ENCODE measurements around the gene GAB2.

GAB2 gene

DNA sequence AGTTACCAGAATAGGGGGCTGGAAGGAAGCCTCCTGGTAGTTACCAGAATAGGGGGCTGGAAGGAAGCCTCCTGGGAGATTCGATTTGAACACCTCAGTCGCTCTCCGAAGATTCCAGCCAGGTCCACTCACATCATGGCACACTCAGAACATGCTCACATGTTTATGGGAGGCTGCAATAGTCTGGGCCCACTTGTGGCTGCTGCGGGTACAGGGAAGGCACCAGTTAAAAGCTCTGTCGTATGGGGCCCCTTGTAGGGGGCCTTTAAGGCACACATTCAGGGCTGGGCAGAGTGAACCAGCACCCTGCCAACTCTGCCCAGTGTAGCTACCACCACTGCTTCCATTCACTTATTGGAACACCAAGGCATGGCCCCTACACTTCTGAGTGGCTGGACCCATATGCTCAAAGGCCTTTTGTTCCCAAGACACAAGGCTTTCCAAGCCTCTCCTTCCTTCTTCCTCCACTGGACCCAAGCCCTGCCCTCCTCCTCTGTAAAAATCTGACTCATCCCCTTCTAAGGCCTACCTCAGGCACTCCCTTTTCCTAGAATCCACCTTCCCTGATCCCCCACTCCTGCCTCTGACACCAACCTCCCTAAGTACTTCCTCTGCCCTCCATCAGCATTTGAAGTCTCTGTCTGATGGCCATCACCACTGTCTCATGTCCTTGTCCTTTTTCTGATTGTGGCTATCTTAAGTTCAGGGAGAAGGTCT is 200.9 kb downstream of the GAB2 start:
- no peak for DNase-seq (ENCODE audit: extremely low spot score, insufficient read length, low read depth)
- no peak for FAIRE-seq

- DNase-seq (ENCODE audit: extremely low spot score, insufficient read length, low read depth) (no peak), FAIRE-seq (no peak)
These were observed 201.6 kb downstream of the GAB2 start for GRCh38 chr11:78216021-78216420.

DNA sequence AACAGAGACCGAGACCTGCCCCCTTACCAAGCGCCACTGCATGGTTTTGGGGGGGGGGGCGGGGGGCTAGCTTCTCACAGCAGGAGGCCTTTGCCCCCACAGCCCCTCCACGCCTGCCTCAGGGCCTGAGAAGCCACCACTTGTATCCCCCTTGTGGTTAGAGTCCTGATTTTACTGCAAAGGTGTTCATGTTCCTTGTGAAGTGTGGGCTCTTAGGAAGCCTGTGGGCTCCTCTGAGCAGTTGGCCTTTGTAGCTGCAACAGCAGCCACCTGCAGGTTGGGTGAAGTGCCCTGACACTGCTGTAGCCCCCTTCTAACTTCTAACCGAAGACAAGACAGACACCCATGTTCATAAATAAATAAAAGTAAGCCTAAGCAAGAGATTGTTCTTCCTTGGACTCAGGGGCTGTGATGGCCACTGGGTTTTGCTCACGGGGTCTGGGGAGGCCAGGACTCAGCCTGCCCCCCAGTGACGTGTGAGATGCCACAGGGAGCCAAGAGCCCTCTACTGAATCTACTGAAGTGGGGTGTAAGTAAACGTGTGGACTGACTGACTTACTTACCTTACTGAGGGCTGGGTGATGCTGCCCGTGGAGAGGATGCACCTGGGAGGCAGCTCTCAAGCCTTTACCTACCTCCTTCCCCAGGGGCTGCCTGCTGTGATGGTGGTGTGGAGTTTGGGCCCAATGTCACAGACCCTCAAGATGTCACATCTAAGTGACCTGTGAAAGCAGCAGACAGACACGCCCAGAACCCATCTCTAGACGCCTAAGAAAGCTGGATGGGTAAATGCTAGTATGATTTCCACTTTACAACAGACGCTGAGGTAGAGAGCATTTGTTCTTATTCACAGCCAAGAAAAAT is 203.1 kb downstream of the GAB2 start:
- FAIRE-seq (no peak), DNase-seq (ENCODE audit: extremely low spot score, insufficient read length, low read depth) (no peak)

DNA sequence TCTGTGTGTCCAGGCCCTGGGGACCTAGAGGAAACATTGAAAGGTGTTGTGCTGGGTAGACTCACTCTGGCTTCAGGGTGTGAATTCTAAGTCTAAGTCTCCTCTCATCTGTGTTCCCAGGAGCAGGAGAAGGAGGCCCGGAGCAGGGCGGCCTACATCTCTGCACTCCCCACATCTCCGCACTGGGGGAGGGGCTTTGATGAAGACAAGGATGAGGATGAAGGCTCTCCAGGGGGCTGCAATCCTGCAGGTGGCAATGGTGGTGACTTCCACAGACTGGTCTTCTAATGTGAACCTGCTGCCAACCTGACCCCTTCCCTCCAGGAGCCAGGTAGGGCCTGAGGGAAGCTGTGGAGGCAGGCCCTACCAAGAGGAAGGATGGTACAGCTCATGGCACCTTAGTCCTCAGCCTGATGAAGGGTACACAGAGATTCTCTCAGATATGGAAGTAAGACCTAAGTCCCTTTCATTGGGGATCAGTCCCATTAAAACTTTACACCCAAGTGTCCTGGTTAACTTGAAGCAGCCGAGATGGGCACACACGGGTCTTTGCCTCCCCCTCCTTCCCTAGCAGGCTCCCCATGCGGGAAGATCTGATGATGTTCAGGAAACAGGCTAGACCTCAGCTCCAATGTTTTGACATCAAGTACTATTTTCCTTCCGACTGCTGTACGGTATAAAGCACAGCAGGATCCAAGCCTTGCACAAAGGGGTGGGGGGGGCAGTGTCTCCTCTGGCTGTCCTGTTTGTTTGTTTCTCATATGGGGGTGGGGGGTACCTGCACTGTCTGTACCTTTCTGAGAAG is 203.9 kb downstream of the GAB2 start:
- DNase-seq (ENCODE audit: extremely low spot score, insufficient read length, low read depth): no peak
- no peak for FAIRE-seq

- no peak for DNase-seq (ENCODE audit: extremely low spot score, insufficient read length, low read depth)
- no peak for FAIRE-seq
These were observed 204.8 kb downstream of the GAB2 start for GRCh38 chr11:78212586-78213371.

DNA sequence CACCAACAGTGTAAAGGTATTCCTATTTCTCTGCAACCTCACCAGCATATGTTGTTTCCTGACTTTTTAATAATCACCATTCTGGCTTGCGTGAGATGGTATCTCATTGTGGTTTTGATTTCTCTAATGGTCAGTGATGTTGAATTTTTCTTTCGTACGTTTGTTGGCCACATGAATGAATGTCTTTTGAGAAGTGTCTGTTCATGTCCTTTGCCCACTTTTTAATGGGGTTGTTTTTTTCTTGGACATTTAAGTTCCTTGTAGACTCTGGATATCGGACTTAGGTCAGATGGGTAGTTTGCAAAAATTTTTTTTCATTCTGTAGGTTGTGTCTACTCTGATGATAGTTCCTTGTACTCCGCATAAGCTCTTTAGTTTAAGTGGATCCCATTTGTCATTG is 206.1 kb downstream of the GAB2 start:
- DNase-seq (ENCODE audit: extremely low spot score, insufficient read length, low read depth) (no peak), FAIRE-seq (no peak)

GRCh38 chr11:78210000-78210608 is 207.5 kb downstream of the GAB2 start:
- no peak for DNase-seq (ENCODE audit: extremely low spot score, insufficient read length, low read depth)
- no peak for FAIRE-seq

- DNase-seq (ENCODE audit: extremely low spot score, insufficient read length, low read depth) (no peak), FAIRE-seq (no peak)
These were observed 208.1 kb downstream of the GAB2 start for GRCh38 chr11:78209478-78209877.

DNA sequence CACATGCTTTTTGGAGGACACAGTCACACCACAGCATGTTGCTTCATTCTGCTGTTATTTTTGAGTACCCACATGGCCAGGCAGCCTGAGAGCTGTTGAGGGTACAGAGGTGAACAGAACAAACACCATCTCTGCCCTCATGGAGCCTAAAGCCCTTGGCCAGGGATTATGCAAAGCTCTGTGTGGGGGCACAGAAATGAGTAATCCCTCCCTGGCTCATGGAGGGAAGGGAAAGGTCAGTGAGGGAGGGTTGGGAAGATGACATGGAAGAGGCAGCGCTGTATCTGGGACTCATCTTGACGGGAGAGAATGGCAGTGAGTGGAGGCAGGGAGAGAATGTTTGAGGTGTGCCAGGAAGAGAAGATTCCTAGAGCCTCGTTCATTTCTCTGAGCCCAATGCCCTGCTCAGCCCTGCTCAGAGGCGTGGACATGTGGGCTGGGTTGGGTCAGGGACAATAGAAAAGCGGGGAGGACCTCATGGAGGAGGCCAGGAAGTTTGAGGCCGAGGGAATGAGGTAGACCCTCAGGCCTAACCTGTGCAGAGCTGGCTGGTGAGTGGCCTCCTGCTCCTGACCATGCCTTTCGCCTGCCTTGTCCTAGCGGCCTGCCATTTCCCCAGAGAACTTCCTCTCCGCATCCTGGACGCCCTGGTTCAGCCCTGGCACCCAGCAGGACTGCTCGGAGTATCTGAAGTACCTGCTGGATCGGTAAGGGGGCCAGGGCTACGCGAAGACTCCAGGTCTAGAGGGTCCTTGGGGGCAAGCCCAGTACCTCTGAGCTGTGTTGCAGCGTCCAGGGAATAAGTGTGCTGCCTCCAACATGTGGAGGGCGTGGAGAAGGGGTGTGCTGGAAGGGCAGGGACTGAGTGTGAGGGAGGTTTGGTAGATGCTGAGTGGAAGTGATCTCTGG is 209.1 kb downstream of the GAB2 start:
- DNase-seq (ENCODE audit: extremely low spot score, insufficient read length, low read depth) (no peak), FAIRE-seq (no peak)

DNA sequence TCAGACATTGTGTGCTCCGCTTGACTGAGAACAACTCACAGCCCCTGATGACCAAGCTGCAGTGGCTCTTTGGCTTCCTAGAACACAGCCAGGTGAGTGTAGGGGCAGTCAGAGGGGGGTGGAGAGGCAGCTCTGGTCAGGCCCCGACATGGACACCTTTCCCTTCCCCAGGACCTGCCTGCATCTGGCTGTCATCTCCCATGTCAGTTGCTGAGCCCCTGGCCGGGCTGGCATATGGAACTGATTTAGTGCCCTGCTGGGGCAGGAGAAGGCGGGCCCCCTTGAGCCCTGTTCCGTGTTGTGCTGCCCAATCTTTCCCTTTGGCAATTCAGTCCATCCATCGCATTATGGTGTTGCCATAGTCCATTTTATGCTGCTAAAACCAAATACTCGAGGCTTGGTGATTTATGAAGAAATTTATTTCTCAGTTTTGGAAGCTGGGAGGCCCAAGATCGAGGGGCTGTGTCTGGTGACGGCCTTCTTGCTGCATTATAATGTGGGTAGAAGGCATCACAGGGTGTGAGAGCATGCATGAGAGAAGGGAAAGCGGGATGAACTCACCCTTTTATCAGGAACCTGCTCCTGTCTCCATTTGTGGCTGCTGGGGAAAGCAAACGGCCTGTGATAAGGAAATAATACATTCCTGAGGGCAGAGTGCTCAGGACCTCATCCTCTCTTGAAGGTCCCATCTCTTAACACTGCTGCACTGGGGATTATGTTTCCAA is 209.9 kb downstream of the GAB2 start:
- FAIRE-seq: no peak

DNA sequence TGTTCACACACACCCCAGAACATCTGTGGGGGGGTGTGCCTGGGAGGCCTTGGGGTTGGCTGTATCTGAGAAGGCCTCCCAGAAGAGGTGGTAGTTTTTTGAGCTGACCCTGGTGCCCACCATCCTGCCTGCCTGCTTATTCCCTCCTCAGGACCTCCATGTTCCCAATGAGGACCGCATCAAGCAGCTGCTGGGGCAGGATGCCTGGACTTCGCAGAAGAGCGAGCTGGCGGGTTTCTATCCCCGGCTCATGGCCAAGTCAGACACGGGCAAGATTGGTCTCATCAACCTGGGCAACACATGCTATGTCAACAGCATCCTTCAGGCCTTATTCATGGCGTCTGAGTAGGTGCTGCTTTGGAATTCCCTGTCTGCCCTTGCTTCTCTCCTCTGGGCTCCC is 211.9 kb downstream of the GAB2 start:
- FAIRE-seq: no peak

More for the DNA sequence above, 209.9 kb downstream of the GAB2 start:
- no peak for DNase-seq (ENCODE audit: extremely low spot score, insufficient read length, low read depth)

GRCh38 chr11:78205256-78205655 is 212.4 kb downstream of the GAB2 start:
- DNase-seq (ENCODE audit: extremely low spot score, insufficient read length, low read depth): no peak
- FAIRE-seq: no peak

More for the DNA sequence above, 211.9 kb downstream of the GAB2 start:
- no peak for DNase-seq (ENCODE audit: extremely low spot score, insufficient read length, low read depth)

GRCh38 chr11:78203184-78203583 is 214.4 kb downstream of the GAB2 start:
- no peak for FAIRE-seq
- DNase-seq (ENCODE audit: extremely low spot score, insufficient read length, low read depth): no peak

DNA sequence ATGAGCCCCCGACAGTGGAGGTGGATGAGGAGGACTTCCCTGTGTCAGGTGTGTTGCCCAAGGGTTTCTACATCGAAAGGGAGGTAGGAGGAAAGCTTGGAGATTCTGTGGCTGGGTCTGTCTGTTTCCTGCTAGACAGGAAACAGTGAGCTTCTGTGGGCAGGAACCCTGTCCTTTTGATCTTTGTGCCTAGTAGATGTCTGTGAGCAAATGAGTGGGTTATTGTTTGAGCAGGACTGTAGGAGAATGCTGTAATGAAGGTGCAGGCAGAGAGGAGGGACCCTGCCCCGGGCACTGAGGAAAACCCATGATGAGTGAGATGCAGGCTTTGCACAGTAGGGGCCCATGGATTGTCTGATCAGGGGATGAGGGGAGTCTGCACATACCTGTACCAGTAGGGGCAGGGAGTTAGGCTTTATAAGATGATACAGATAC is 214.9 kb downstream of the GAB2 start:
- FAIRE-seq: peak; percentile 44
- DNase-seq (ENCODE audit: extremely low spot score, insufficient read length, low read depth): no peak

- no peak for FAIRE-seq
- DNase-seq (ENCODE audit: extremely low spot score, insufficient read length, low read depth): no peak
These were observed 216.4 kb downstream of the GAB2 start for GRCh38 chr11:78201096-78201818.

DNA sequence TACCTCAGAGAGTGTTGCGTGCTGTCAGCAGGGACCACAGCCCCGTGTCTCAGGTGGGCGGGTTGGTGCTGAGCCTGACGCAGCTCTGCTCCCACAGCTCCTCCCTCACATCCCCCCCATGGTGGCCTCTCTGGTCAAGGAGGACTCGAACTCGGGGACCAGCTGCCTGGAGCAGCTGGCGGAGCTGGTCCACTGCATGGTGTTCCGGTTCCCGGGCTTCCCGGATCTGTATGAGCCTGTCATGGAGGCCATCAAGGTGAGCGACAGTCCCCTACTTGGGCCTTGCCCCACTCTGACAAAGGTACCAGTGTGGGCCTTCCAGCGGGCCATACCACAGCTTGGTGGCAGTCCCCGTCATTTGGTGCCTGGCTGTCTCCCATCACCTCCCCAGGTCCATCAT is 217.1 kb downstream of the GAB2 start:
- FAIRE-seq (no peak), DNase-seq (ENCODE audit: extremely low spot score, insufficient read length, low read depth) (no peak)

DNA sequence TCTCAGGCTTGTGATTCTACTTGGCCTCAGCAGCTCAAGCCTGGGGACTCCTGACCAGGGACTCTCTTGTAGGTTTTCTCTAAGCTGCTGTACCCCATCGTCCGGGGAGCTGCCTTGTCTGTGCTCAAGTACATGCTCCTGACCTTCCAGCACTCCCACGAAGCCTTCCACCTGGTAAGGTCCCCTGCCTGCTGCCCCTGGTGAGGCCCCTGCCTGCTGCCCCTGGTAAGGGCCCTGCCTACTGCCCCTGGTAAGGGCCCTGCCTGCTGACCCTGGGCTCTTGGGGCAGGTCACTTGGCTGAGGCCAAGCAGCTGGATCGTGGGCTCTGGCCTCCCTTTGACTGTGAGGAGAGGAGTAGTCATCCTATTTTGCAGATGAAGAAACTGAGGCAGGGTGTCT is 217.6 kb downstream of the GAB2 start:
- FAIRE-seq (no peak), DNase-seq (ENCODE audit: extremely low spot score, insufficient read length, low read depth) (no peak)
